Measurements from ENCODE around the gene C6orf89. TPM values are rescaled to one million over a fixed set of nuclear protein-coding genes. Genes with fewer than 3 reads are reported as not detected.
A peak's percentile ranks its signal among the peaks of the same experiment; 100 is the strongest.

Gene C6orf89
- total and polyA plus RNA-seq, 9 donors = 23.1 to 102 (median 62.2) TPM

- Histone ChIP-seq H3K9me3 (no peaks in the 10 kb centered on the region), H3K27me3 (no peaks in the 10 kb centered on the region), H3K27ac (no peak overlapping the region), H3K4me3 (no peak overlapping the region), H3K4me1 (ENCODE audit: insufficient read depth) (no peaks in the 10 kb centered on the region), H3K36me3 (no peaks in the 10 kb centered on the region)
- WGBS, 3 donors = 79 to 82% (median 80%) methylated on average over 9 of the region's 9 CpGs
- intact Hi-C loops (cut with DNase I) = no loop called here
- peak in 1 of 5 donors; percentile 27 for DNase-seq
- no peak for TF ChIP-seq CTCF (IDR thresholded peaks at IDR 0.05)
- TF ChIP-seq POLR2A (IDR thresholded peaks at IDR 0.05) = no peak
- TF ChIP-seq EP300 (IDR thresholded peaks at IDR 0.05) = no peak
Observed at GRCh38 chr6:36955671-36956445, 70.1 kb downstream of the C6orf89 start.

GRCh38 chr6:36956446-36956820 lies 70.7 kb downstream of the C6orf89 start:
- intact Hi-C loops (cut with DNase I) = no loop called here
- no peaks in the 10 kb centered on the region for H3K27me3 ChIP-seq
- no peak for TF ChIP-seq POLR2A (IDR thresholded peaks at IDR 0.05)
- no peak for TF ChIP-seq CTCF (IDR thresholded peaks at IDR 0.05)
- no peak for TF ChIP-seq EP300 (IDR thresholded peaks at IDR 0.05)
- H3K4me1 ChIP-seq (ENCODE audit: insufficient read depth) = no peaks in the 10 kb centered on the region
- H3K36me3 ChIP-seq = no peaks in the 10 kb centered on the region
- no peak overlapping the region for H3K4me3 ChIP-seq
- DNase-seq = no peak
- no peaks in the 10 kb centered on the region for H3K9me3 ChIP-seq
- no peak overlapping the region for H3K27ac ChIP-seq

- H3K36me3 ChIP-seq = no peaks in the 10 kb centered on the region
- H3K4me1 ChIP-seq (ENCODE audit: insufficient read depth) = no peaks in the 10 kb centered on the region
- 74 to 87% (median 80%) methylated on average over 9 of the region's 9 CpGs for WGBS, 3 donors
- intact Hi-C loops (cut with DNase I) = no loop called here
- TF ChIP-seq EP300 (IDR thresholded peaks at IDR 0.05) (no peak), CTCF (IDR thresholded peaks at IDR 0.05) (no peak), POLR2A (IDR thresholded peaks at IDR 0.05) (no peak)
- H3K27me3 ChIP-seq = no peaks in the 10 kb centered on the region
- no peak overlapping the region for H3K4me3 ChIP-seq
- no peak overlapping the region for H3K27ac ChIP-seq
- DNase-seq = peak in 1 of 5 donors; percentile 31
- H3K9me3 ChIP-seq = no peaks in the 10 kb centered on the region
Observed at GRCh38 chr6:36957773-36958271, 72.1 kb downstream of the C6orf89 start.

- Histone ChIP-seq H3K4me1 (ENCODE audit: insufficient read depth) (no peaks in the 10 kb centered on the region), H3K9me3 (no peaks in the 10 kb centered on the region), H3K4me3 (no peak overlapping the region), H3K27me3 (no peaks in the 10 kb centered on the region), H3K27ac (no peak overlapping the region), H3K36me3 (no peaks in the 10 kb centered on the region)
- DNase-seq = peak in 1 of 5 donors; percentile 37
- 82 to 88% (median 84%) methylated on average over 34 to 44 of the region's 44 CpGs for WGBS, 3 donors
- intact Hi-C loops (cut with DNase I) = no loop called here
- TF ChIP-seq CTCF (IDR thresholded peaks at IDR 0.05) = no peak
- no peak for TF ChIP-seq POLR2A (IDR thresholded peaks at IDR 0.05)
- no peak for TF ChIP-seq EP300 (IDR thresholded peaks at IDR 0.05)
Observed at GRCh38 chr6:36958775-36959554, 73.2 kb downstream of the C6orf89 start.
